HG03095 (cell line): ENCODE results near the gene CERS6.

Experiments used
- ATAC-seq: cut with Tn5 transposase; IDR thresholded peaks from one replicate; pipeline ENCODE4 v1.9.1; 2021; ENCODE audit warnings: moderate library complexity; ENCODE audit not compliant: unreplicated experiment

Gene CERS6

DNA sequence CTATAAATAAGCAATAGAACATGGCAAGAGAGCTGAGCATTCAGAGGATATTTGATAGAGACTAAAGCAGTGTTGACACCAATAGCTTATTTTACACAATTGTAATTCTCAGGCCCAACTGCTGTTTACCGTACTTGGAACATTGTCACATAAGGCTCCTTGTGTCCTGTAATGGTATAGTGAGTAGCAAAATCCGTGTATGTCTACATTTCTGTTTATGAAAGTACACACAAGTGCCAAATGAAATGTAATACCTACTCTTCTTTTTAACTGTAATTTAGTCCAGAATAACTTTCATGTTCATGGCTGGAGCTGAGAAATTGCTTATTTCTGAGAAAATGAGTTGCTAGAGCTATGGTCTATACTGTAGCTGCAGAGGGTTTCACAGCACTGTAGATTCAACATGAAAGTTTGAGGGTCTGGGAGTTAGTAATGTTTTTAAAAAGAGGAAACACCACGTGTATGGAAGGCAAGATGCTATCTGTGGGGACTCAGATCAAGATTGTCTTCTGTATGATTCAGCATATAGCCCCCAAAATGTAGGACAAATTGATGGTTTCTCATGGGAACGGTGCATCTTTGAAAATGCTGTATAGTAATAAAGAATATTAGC lies 236.2 kb downstream of the CERS6 start:
- no peak for ATAC-seq

GRCh38 chr2:168694173-168694572 lies 238.1 kb downstream of the CERS6 start:
- ATAC-seq = no peak

- ATAC-seq = no peak
These were observed 238.8 kb downstream of the CERS6 start for GRCh38 chr2:168694866-168695265.

GRCh38 chr2:168697668-168698121 lies 241.6 kb downstream of the CERS6 start:
- ATAC-seq = no peak

DNA sequence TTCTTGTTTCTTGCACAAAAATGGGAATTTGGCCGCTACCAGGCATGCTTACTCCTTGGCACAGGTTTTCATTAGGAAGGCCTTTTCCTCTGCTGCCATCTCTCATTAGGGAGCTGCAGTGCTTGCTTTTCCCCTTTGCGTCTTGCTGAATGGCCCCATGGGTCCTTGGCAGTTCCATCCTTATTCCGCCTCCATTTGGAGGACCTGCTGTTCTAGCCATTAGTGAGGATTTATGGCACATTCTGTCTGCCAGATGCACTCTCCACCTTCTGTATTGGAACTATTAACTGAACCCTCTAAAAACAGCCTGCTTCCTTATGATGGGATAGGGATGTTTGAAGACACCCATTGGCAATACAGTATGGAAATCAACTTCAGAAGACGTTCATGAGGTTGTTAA lies 242.9 kb downstream of the CERS6 start:
- no peak for ATAC-seq

- ATAC-seq = no peak
These were observed 243.9 kb downstream of the CERS6 start for GRCh38 chr2:168699844-168700417.

DNA sequence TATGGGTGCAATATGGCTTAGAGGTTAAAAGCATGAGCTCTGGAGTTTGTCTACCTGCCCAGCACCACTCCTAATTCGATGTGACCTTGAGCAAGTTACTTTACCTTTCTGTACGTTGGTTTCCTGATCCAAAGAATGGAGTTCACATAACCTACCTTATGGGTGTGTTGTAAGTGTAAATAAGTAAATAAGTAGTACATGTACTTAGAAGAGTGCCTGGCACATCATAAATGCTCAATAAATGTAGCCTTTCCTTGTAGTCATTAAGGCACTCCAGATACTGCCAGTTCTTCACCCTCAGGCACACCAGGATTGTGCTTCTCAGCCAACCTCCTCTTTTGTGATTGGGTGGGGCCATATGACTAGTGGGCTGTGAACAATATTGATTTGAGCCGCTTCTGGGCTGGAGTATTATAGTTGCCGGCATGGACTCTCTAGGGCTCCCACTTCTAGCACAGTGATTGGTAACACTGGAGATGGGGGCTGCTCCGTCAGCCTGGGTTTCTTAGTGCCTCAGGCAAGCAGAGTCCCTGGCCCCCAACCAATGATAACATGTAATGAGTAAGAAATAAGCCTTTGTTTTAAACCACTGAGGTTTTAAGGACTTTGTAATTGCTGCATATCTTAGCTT lies 244.7 kb downstream of the CERS6 start:
- no peak for ATAC-seq

- no peak for ATAC-seq
These were observed 246.5 kb downstream of the CERS6 start for GRCh38 chr2:168702579-168702978.

DNA sequence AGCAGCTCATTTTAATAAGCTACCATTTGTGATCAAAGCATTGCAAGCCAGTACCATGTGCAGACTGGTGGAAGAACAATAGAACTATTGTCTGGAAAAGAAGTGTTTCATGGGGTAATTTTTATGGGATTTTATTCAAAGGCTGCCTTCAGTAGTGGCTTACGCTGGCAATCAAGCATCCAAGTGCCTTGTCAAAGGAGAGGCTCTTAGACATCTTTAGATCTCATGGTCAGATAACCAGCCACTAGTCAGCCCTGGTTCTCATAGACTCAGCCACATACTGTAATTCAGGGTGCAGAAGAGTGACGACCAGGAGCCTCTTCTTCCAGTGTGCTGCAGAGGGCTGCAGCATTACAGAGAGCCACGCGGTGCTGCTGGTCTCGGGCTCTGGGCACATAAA lies 247.9 kb downstream of the CERS6 start:
- ATAC-seq = no peak

DNA sequence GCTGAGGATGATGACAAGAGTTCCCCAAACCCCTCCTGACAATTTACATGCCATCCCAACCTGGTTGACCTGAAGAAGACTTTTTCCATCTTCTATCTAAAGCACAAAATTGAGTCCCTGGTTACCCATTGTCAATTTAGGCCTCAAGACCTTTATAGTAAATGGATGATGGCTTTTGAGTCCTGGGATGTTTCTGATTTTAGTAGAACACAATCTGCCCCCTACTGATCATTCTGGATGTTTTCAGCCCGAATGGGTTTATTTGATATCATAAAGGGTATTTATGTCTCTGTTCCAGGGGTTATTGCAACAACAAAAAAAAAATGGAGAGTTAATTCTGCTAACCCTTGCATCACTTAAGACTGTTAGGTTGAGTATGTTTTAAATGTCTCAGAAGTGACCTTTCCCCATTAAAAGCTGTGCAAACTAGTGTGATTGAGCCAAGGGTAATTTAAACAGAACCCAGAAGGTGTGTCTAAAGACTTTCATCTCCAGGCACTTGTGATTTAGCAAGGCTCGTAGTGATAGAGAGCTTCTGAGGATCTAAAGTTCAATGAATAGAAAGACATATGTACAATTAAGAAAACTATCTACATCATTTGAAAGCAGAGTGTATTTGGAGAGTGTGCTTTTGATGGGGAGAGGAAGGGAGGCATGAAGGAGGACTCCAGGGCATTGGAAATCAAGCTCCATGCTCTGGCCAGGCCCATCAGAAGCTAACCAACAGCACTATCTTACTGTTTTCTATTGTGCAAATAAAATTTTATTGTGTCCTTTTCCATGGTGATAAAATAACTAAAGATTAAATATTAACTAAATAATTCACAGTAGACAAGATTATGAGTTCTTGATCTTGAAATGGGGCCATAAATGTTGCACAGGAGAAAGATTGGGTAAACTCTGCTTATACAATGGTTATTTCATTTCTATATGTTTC lies 249.7 kb downstream of the CERS6 start:
- ATAC-seq = no peak

DNA sequence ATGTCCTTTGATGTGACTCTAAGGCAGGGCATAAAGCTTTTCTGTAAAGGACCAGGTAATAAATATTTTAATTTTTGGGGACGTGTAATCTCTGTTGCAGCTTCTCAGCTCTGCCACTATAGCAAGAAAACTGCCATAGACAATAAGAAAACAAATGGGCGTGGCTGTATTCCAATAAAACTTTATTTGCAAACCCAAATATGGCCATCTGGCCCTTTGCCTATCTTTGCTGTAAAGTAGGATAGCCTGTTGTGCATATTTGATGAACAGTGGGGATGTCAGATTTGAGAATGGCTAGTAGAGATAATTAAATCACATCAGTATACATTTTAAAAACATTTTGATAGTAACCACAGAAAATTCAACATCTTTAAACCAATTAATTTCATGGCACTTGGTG lies 250.7 kb downstream of the CERS6 start:
- no peak for ATAC-seq

DNA sequence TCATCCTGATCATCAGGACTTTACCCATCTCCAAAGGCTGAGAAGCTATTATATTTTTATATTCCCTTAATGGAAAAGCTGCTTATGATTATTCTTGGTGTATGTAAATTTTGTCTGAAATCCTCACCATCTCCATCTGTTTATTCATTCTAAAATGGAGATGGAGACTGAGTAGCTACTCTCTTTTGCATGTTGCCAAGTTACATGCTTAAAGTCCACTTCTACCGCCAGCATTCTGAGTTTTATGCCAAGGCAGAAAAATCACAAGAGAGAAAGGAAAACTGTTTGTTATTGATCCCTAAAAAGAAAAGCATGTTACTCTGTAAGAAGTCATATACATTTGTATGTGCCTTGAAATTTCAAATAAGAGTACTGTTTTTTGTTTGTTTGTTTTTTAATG lies 252.0 kb downstream of the CERS6 start:
- ATAC-seq = no peak

- ATAC-seq = no peak
These were observed 254.8 kb downstream of the CERS6 start for GRCh38 chr2:168710754-168711467.

DNA sequence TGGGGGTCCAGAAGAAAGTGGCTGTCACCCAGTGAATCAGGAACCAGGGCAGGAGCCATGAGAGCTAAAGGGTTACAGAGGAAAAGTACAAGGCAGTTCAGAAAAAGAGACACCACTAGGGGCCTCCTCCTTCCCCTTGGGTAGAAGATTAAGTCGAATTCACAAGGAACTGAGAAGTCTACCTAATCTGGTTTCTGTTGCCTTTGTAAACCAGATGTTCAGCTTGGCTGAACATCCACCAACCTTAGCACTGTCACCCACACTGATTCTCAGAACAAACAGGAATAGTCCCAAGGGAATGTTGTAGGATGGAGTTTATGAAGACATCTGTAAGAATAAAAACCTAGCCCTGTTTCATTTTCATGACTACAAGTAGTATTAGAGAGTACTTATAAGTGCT lies 256.0 kb downstream of the CERS6 start:
- peak; percentile 98 for ATAC-seq

DNA sequence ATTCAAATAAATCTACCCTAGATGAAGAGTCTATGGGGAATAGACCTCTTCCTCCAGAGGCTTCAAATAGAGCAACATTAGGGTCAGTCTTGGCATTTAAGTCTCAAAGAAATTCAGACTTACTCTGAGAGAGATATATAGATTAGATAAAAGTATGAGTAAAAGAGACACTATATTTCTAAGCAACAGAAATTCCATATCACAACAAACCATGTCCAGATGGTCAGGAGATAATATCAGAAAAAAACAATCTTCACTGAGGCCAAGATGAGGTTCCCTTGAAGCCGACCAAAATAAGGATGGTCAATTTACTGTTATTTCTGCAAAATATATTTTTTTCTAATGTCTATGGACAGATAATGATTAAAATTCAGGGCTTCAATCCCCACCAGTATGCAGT lies 257.3 kb downstream of the CERS6 start:
- no peak for ATAC-seq

GRCh38 chr2:168715849-168716248 lies 259.8 kb downstream of the CERS6 start:
- no peak for ATAC-seq

GRCh38 chr2:168716839-168717238 lies 260.8 kb downstream of the CERS6 start:
- ATAC-seq = no peak

GRCh38 chr2:168717790-168718502 lies 261.9 kb downstream of the CERS6 start:
- no peak for ATAC-seq

DNA sequence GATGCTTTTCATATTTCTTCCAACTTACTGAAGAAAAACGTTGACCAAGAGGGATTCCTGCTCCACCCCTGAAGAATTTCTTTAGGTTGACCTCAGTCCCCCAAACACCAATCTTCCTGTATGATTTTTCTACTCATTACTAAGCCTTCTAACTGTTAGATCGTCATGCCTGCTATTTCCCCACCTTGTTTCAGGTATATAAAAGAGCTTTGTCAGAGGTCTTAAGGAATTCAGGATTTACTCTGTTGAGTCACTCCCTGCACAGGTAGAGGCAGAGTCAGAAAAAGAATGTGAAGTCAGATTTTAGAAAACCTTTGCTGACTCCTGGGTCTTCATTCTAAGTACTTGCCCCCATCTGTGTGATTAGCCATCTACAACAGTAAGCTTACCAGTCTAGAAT lies 262.6 kb downstream of the CERS6 start:
- no peak for ATAC-seq

DNA sequence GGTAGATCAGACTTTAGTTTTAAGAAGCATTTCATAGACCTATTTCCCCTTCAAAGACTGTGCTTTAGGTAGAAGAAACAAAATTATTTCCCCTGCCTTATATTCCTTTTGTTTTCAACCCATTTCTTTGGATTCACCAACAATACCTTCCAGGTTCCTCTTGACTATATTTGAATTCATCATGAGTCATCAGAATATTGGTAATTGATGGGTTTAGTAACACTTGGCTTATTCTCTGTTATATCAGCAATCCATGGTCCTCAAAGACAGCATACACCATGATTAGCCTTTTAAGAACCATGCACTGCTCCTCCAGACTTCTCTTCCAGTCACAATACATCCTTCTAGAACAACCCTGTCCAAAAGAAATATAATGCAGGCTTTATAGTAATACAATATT lies 263.4 kb downstream of the CERS6 start:
- no peak for ATAC-seq
